A673 (cell line): ENCODE results near the gene TMEM213.

Source experiments
- EZH2 ChIP-seq: fragments of 200-600 bp; sonication (generic); IDR thresholded peaks from 2 replicates; pipeline ENCODE4 v1.6.1; 2017; ENCODE audit warnings: borderline replicate concordance, low read depth, mild to moderate bottlenecking, mixed read lengths, antibody characterized with exemption, low read length; ENCODE audit not compliant: poor library complexity, severe bottlenecking
- TF ChIP-seq, protein P1 (sequence below): fragments of 300-800, 200-600 bp; sonication (generic); conservative IDR thresholded peaks from 2 replicates; pipeline ENCODE4 v1.5.1; 2017; ENCODE audit warnings: low read depth, mild to moderate bottlenecking, antibody characterized with exemption, low read length, moderate library complexity, mixed read lengths

DNA sequence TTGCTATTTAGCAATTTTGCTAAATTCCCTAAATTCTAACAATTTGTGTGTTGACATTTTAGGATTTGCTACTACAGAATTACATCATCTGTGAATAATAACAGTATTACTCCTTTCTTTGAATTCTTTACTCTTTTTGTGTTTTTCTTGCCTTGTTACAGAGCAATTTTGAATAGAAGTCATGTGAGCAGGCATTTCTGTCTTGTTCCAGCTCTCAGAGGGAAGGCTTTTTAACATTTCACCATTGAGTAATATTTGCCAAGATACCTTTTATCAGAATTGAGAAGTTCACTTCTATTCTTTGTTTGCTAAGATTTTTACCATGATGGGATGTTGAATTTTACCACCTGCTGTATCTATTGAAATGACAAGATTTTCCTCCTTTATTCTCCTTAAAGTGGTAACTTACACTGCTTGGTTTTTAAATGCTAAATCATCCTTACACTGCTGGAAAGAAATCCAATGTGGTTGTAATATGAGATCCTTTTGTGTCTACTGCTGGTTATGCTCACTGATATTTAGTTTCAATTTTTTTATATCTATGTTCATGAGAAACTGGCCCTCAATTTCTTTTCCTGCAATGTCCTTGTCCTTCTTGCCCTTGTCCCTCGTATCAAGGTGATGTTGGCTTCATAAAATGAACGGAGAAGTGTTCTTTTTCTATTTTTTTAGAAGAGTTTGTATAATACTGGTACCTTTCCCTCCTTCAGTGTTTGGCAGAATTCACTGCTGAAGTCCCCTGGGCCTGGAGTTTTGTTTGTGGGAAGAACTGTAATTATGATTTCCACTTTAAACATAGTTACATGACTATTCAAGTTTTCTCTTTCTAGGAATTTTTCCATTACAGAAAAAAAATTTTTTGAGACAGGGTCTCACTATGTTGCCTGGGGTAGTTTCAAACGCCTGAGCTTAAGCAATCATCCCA is 50.5 kb downstream of the TMEM213 start:
- TF ChIP-seq, protein P1, sequence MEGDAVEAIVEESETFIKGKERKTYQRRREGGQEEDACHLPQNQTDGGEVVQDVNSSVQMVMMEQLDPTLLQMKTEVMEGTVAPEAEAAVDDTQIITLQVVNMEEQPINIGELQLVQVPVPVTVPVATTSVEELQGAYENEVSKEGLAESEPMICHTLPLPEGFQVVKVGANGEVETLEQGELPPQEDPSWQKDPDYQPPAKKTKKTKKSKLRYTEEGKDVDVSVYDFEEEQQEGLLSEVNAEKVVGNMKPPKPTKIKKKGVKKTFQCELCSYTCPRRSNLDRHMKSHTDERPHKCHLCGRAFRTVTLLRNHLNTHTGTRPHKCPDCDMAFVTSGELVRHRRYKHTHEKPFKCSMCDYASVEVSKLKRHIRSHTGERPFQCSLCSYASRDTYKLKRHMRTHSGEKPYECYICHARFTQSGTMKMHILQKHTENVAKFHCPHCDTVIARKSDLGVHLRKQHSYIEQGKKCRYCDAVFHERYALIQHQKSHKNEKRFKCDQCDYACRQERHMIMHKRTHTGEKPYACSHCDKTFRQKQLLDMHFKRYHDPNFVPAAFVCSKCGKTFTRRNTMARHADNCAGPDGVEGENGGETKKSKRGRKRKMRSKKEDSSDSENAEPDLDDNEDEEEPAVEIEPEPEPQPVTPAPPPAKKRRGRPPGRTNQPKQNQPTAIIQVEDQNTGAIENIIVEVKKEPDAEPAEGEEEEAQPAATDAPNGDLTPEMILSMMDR = no peak
- no peak for TF ChIP-seq EZH2
